ENCODE measurements around the gene CARMIL1. TPM values are rescaled to one million over a fixed set of nuclear protein-coding genes. Genes with fewer than 3 reads are reported as not detected.
"Not testable (repeated sequence)": the region's sequence is repeated elsewhere in the genome, so short reads cannot be mapped to it uniquely, and the experiment has no call there.

CARMIL1 gene
- total RNA-seq, 4 donors from 2014 or later = 14.9 to 23.5 (median 20.3) TPM

GRCh38 chr6:25297039-25297441 is 17.9 kb downstream of the CARMIL1 start:
- intact Hi-C loops (cut with DNase I; ENCODE audit: low total_unique reads) = no loop called here
- peak in 1 of 2 donors; percentile 41 for DNase-seq (ENCODE audit: low spot score in 2 of 2)

GRCh38 chr6:25297823-25298522 is 18.8 kb downstream of the CARMIL1 start:
- intact Hi-C loops (cut with DNase I; ENCODE audit: low total_unique reads) = no loop called here
- no peak overlapping the region for H3K4me3 ChIP-seq (ENCODE audit: low read depth, poor library complexity, severe bottlenecking)
- no peak for DNase-seq (ENCODE audit: low spot score in 2 of 2)
- TF ChIP-seq CTCF (IDR thresholded peaks at IDR 0.05) (no peak), POLR2A (IDR thresholded peaks at IDR 0.05) (no peak)
- 89 to 91% methylated on average over 3 of the region's 3 CpGs for WGBS, 2 donors

More at GRCh38 chr6:25297039-25297441, 17.9 kb downstream of the CARMIL1 start:
- no peak overlapping the region for H3K4me3 ChIP-seq (ENCODE audit: low read depth, poor library complexity, severe bottlenecking)
- WGBS, 2 donors = 31 to 38% methylated on average over 2 of the region's 2 CpGs
- TF ChIP-seq POLR2A (IDR thresholded peaks at IDR 0.05) (no peak), CTCF (IDR thresholded peaks at IDR 0.05) (no peak)

GRCh38 chr6:25298523-25298865 is 19.3 kb downstream of the CARMIL1 start:
- WGBS, 2 donors = 88 to 94% methylated on average over 8 of the region's 8 CpGs
- DNase-seq (ENCODE audit: low spot score in 2 of 2); intact Hi-C loops (cut with DNase I; ENCODE audit: low total_unique reads); H3K4me3 ChIP-seq (ENCODE audit: low read depth, poor library complexity, severe bottlenecking): not testable (repeated sequence)

- WGBS, 2 donors = 82 to 89% methylated on average over 3 of the region's 3 CpGs
- no peak overlapping the region for H3K4me3 ChIP-seq (ENCODE audit: low read depth, poor library complexity, severe bottlenecking)
- TF ChIP-seq POLR2A (IDR thresholded peaks at IDR 0.05) (no peak), CTCF (IDR thresholded peaks at IDR 0.05) (no peak)
- no peak for DNase-seq (ENCODE audit: low spot score in 2 of 2)
- intact Hi-C loops (cut with DNase I; ENCODE audit: low total_unique reads) = no loop called here
These were observed 22.2 kb downstream of the CARMIL1 start for GRCh38 chr6:25301362-25301761.

GRCh38 chr6:25302151-25302550 is 23.0 kb downstream of the CARMIL1 start:
- WGBS, 2 donors = 86 to 96% methylated on average over 1 of the region's 1 CpG
- H3K4me3 ChIP-seq (ENCODE audit: low read depth, poor library complexity, severe bottlenecking) = no peak overlapping the region
- TF ChIP-seq POLR2A (IDR thresholded peaks at IDR 0.05) (no peak), CTCF (IDR thresholded peaks at IDR 0.05) (no peak)
- intact Hi-C loops (cut with DNase I; ENCODE audit: low total_unique reads) = no loop called here
- no peak for DNase-seq (ENCODE audit: low spot score in 2 of 2)

- 51 to 61% methylated on average over 6 of the region's 6 CpGs for WGBS, 2 donors
- DNase-seq (ENCODE audit: low spot score in 2 of 2) = no peak
- intact Hi-C loops (cut with DNase I; ENCODE audit: low total_unique reads) = no loop called here
- H3K4me3 ChIP-seq (ENCODE audit: low read depth, poor library complexity, severe bottlenecking) = no peak overlapping the region
- no peak for TF ChIP-seq POLR2A (IDR thresholded peaks at IDR 0.05)
These were observed 23.5 kb downstream of the CARMIL1 start for GRCh38 chr6:25302677-25303128.

- no peak overlapping the region for H3K4me3 ChIP-seq (ENCODE audit: low read depth, poor library complexity, severe bottlenecking)
- DNase-seq (ENCODE audit: low spot score in 2 of 2) = no peak
- intact Hi-C loops (cut with DNase I; ENCODE audit: low total_unique reads) = no loop called here
- WGBS, 2 donors = 98% methylated on average over 1 of the region's 1 CpG
- no peak for TF ChIP-seq CTCF (IDR thresholded peaks at IDR 0.05)
- TF ChIP-seq POLR2A (IDR thresholded peaks at IDR 0.05) = no peak
These were observed 24.1 kb downstream of the CARMIL1 start for GRCh38 chr6:25303254-25303653.
